K562 (cell line): ENCODE data around the gene ARHGAP30. TPM values are rescaled to one million over a fixed set of nuclear protein-coding genes. Genes with fewer than 3 reads are reported as not detected.

Source experiments
- BCL6 ChIP-seq: fragments of 250-450 bp; sonication (Bioruptor Pico); IDR thresholded peaks from 2 replicates; pipeline ENCODE4 v1.4.0; 2020
- CXXC5 ChIP-seq: fragments of 250-450 bp; sonication (Bioruptor Pico); IDR thresholded peaks from 2 replicates; pipeline ENCODE4 v1.8.0; 2022; ENCODE audit warnings: inconsistent platforms, mild to moderate bottlenecking, moderate library complexity
- DDX20 ChIP-seq: fragments of 450-650 bp; IDR thresholded peaks from 2 replicates; pipeline ENCODE4 v1.6.1; 2016; ENCODE audit warnings: missing genetic modification characterization, low read depth, mild to moderate bottlenecking, missing compliant biosample characterization, moderate library complexity
- ESRRB ChIP-seq: fragments of 250-450 bp; sonication (Bioruptor Pico); IDR thresholded peaks from 2 replicates; pipeline ENCODE4 v1.5.0; 2020; ENCODE audit warnings: mild to moderate bottlenecking, moderate library complexity, borderline replicate concordance
- ETV1 ChIP-seq: fragments of 450-650 bp; conservative IDR thresholded peaks from 2 replicates; pipeline ENCODE4 v1.6.1; 2016; ENCODE audit warnings: missing genetic modification characterization, control low read depth, low read depth, missing compliant biosample characterization
- ETV5 ChIP-seq: sonication (generic); formaldehyde crosslinking; IDR thresholded peaks from 2 replicates; pipeline ENCODE4 v1.4.0; 2020; ENCODE audit warnings: low read depth, mild to moderate bottlenecking, missing genetic modification reagents
- FOXM1 ChIP-seq, 2 experiments: fragments of 450-650 bp in 1 of 2; sonication (generic) in 1 of 2; formaldehyde crosslinking in 1 of 2; IDR thresholded peaks; 2 replicates each; pipeline versions ENCODE4 v1.6.1 to v1.9.0; 2017 to 2022; ENCODE audit warnings: low read depth in 2 of 2, mild to moderate bottlenecking in 2 of 2, missing genetic modification reagents in 1 of 2, moderate library complexity in 1 of 2
- GABPB2 ChIP-seq: fragments of 250-450 bp; sonication (Bioruptor Pico); conservative IDR thresholded peaks from 2 replicates; pipeline ENCODE4 v1.5.1; 2021; ENCODE audit warnings: mild to moderate bottlenecking
- HNRNPLL ChIP-seq: fragments of 200-400 bp; formaldehyde crosslinking; IDR thresholded peaks from 2 replicates; pipeline ENCODE4 v1.6.1; 2017; ENCODE audit warnings: low read length, low read depth, mild to moderate bottlenecking; ENCODE audit not compliant: poor library complexity, severe bottlenecking
- ID3 ChIP-seq, 2 experiments: fragments of 250-450 bp in 1 of 2; fragments of 450-650 bp in 1 of 2; sonication (Bioruptor Pico) in 1 of 2; IDR thresholded peaks; 2 replicates each; pipeline versions ENCODE4 v1.6.1 to v1.8.0; 2016 to 2021; ENCODE audit warnings: mild to moderate bottlenecking in 2 of 2, moderate library complexity in 2 of 2, missing compliant biosample characterization in 1 of 2, missing genetic modification characterization in 1 of 2
- JUND ChIP-seq, 2 experiments: IDR thresholded peaks; 2 replicates in 1 of 2; 3 replicates in 1 of 2; pipeline ENCODE4 v1.6.1; 2011; ENCODE audit warnings: borderline replicate concordance in 2 of 2, low read depth in 2 of 2, low read length in 2 of 2, improper control_type of control experiment in 1 of 2, missing biosample characterization in 1 of 2, missing genetic modification characterization in 1 of 2, missing genetic modification reagents in 1 of 2
- NR2C2 ChIP-seq, 2 experiments: fragments of 200-800 bp in 1 of 2; sonication (Bioruptor generic) in 1 of 2; sonication (generic) in 1 of 2; formaldehyde crosslinking in 1 of 2; IDR thresholded peaks; 2 replicates each; pipeline versions ENCODE4 v1.6.1 to v1.8.0; 2016 to 2022; ENCODE audit warnings: mild to moderate bottlenecking in 1 of 2, missing compliant biosample characterization in 1 of 2, missing genetic modification characterization in 1 of 2, missing genetic modification reagents in 1 of 2
- OTX1 ChIP-seq: fragments of 450-650 bp; formaldehyde crosslinking; IDR thresholded peaks from 2 replicates; pipeline ENCODE4 v1.4.0; 2022; ENCODE audit warnings: mild to moderate bottlenecking
- POLR2AphosphoS2 ChIP-seq: IDR thresholded peaks from 2 replicates; pipeline ENCODE4 v1.6.1; 2012; ENCODE audit warnings: low read length, improper control_type of control experiment
- SOX6 ChIP-seq: fragments of 450-650 bp; IDR thresholded peaks from 2 replicates; pipeline ENCODE4 v1.6.1; 2014; ENCODE audit warnings: mild to moderate bottlenecking
- SRSF1 ChIP-seq: fragments of 200-400 bp; formaldehyde crosslinking; IDR thresholded peaks from 2 replicates; pipeline ENCODE4 v1.6.1; 2017; ENCODE audit warnings: mild to moderate bottlenecking, low read depth, low read length, moderate library complexity
- THRAP3 ChIP-seq: fragments of 450-650 bp; IDR thresholded peaks from 2 replicates; pipeline ENCODE4 v1.6.1; 2016; ENCODE audit warnings: mild to moderate bottlenecking, inconsistent platforms, borderline replicate concordance
- ZNF12 ChIP-seq: sonication (generic); formaldehyde crosslinking; IDR thresholded peaks from 2 replicates; pipeline ENCODE4 v1.4.0; 2020; ENCODE audit warnings: mild to moderate bottlenecking, missing genetic modification reagents
- ZNF217 ChIP-seq: sonication (generic); formaldehyde crosslinking; IDR thresholded peaks from 2 replicates; pipeline ENCODE4 v1.8.0; 2022; ENCODE audit warnings: mild to moderate bottlenecking, missing genetic modification reagents
- ZNF277 ChIP-seq: fragments of 250-450 bp; sonication (Bioruptor Pico); IDR thresholded peaks from 2 replicates; pipeline ENCODE4 v1.8.0; 2022; ENCODE audit warnings: inconsistent platforms, mild to moderate bottlenecking, moderate library complexity, borderline replicate concordance
- ZNF655 ChIP-seq: fragments of 250-450 bp; sonication (Bioruptor Pico); IDR thresholded peaks from 2 replicates; pipeline ENCODE4 v1.5.0; 2021
- ZZZ3 ChIP-seq: fragments of 450-650 bp; IDR thresholded peaks from 2 replicates; pipeline ENCODE4 v1.6.1; 2016; ENCODE audit warnings: antibody characterized with exemption, mild to moderate bottlenecking, moderate library complexity
- polyA plus RNA-seq, 8 experiments: library from polyadenylated mRNA; depleted of rRNA in 4 of 8; stranded (reverse) in 5 of 8; unstranded in 3 of 8; fragments of >200 nt; fragmentation: Nextera tagmentation in 2 of 8; fragmentation: Illumina TruSeq in 1 of 8; extraction: Ambion mirVana in 2 of 8; extraction: Trizol in 1 of 8; gene quantifications; 2 replicates each; pipeline versions ENCODE4 v1.2.1 to v1.2.3, GENCODE V29; 2011 to 2014; ENCODE audit warnings: inconsistent platforms in 1 of 8, missing spikeins in 1 of 8
- total RNA-seq, 7 experiments: library from RNA; depleted of rRNA in 6 of 7; stranded (reverse); fragments of >200 nt in 6 of 7; fragmentation: Illumina TruSeq in 2 of 7; extraction: Trizol in 2 of 7; gene quantifications; 2 replicates each; pipeline versions ENCODE4 v1.2.1 to v1.2.3, GENCODE V29; 2011 to 2021; ENCODE audit warnings: low replicate concordance in 1 of 7
- TF ChIP-seq, protein P1 (sequence below): fragments of 450-650 bp; IDR thresholded peaks from 2 replicates; pipeline ENCODE4 v1.6.1; 2014; ENCODE audit warnings: low read depth, mild to moderate bottlenecking, moderate library complexity, borderline replicate concordance

Gene ARHGAP30
- total and polyA plus RNA-seq, 9 of the 15 experiments (the other 6 are each of a cell fraction or from before 2014, with no cell fraction given) = 0.01 to 0.73 (median 0.12) TPM

GRCh38 chr1:161115132-161115711 lies 45.5 kb upstream of the ARHGAP30 start (continued):
- TF ChIP-seq, protein P1, sequence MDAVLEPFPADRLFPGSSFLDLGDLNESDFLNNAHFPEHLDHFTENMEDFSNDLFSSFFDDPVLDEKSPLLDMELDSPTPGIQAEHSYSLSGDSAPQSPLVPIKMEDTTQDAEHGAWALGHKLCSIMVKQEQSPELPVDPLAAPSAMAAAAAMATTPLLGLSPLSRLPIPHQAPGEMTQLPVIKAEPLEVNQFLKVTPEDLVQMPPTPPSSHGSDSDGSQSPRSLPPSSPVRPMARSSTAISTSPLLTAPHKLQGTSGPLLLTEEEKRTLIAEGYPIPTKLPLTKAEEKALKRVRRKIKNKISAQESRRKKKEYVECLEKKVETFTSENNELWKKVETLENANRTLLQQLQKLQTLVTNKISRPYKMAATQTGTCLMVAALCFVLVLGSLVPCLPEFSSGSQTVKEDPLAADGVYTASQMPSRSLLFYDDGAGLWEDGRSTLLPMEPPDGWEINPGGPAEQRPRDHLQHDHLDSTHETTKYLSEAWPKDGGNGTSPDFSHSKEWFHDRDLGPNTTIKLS = no peak
- TF ChIP-seq ZZZ3 (no peak), HNRNPLL (no peak), GABPB2 (no peak), JUND (IDR thresholded peaks at IDR 0.05; ENCODE audit: borderline replicate concordance, low read depth, low read length) (peak; percentile 88), JUND (tag; IDR thresholded peaks at IDR 0.05; ENCODE audit: borderline replicate concordance, low read depth, low read length) (peak; percentile 53; the same call in 1 of the 3 replicates), ZNF655 (no peak), FOXM1 (IDR thresholded peaks at IDR 0.05; ENCODE audit: low read depth) (no peak), FOXM1 (CRISPR knock-in tag; IDR thresholded peaks at IDR 0.05; ENCODE audit: low read depth) (no peak), ETV1 (tag) (peak; percentile 56; the same call in 1 of the 2 replicates), NR2C2 (CRISPR knock-in tag; IDR thresholded peaks at IDR 0.05) (no peak), NR2C2 (tag; IDR thresholded peaks at IDR 0.05) (peak; percentile 79), POLR2AphosphoS2 (peak; percentile 47; the same call in 1 of the 2 replicates), ZNF277 (CRISPR knock-in tag) (no peak), ESRRB (CRISPR knock-in tag) (no peak), OTX1 (CRISPR knock-in tag) (no peak), CXXC5 (peak; percentile 57), DDX20 (tag) (no peak), ZNF217 (CRISPR knock-in tag) (no peak), ETV5 (CRISPR knock-in tag) (no peak), ID3 (CRISPR knock-in tag; IDR thresholded peaks at IDR 0.05) (no peak), ID3 (tag; IDR thresholded peaks at IDR 0.05) (no peak), ZNF12 (CRISPR knock-in tag) (no peak), SOX6 (peak; percentile 86), SRSF1 (no peak), BCL6 (CRISPR knock-in tag) (0 out of 2 replicates have a peak, but pooled peaks have one; percentile 25), THRAP3 (no peak)
